Measurements from ENCODE around the gene HUWE1.

- TF ChIP-seq EGR1 (IDR thresholded peaks at IDR 0.05) (no peak), RAD21 (IDR thresholded peaks at IDR 0.05; ENCODE audit: low read depth) (no peak), FOXM1 (IDR thresholded peaks at IDR 0.05; ENCODE audit: borderline replicate concordance, low read depth) (no peak), REST (IDR thresholded peaks at IDR 0.05; ENCODE audit: low read depth) (no peak), TEAD4 (IDR thresholded peaks at IDR 0.05) (no peak), EP300 (IDR thresholded peaks at IDR 0.05; ENCODE audit: borderline replicate concordance) (no peak), CREB1 (IDR thresholded peaks at IDR 0.05; ENCODE audit: low read depth) (no peak)
Measured at GRCh38 chrX:53728506-53728905, 42.0 kb upstream of the HUWE1 start.
